Activated CD4-positive, CD25-positive, alpha-beta regulatory T cell treated with anti-CD3 and anti-CD28 coated beads, Interleukin-2, amount 50 U/mL, for 16 hours (primary cell): Measurements from ENCODE around the gene CENPN.
A peak's percentile ranks its signal among the peaks of the same experiment; 100 is the strongest.

Experiments
- DNase-seq: peaks from one replicate; pipeline ENCODE4 v3.0.0-alpha.2; 2020; ENCODE audit warnings: low read depth, low spot score

The CENPN gene

GRCh38 chr16:80991792-80992430 lies 15.1 kb upstream of the CENPN start:
- no peak for DNase-seq

DNA sequence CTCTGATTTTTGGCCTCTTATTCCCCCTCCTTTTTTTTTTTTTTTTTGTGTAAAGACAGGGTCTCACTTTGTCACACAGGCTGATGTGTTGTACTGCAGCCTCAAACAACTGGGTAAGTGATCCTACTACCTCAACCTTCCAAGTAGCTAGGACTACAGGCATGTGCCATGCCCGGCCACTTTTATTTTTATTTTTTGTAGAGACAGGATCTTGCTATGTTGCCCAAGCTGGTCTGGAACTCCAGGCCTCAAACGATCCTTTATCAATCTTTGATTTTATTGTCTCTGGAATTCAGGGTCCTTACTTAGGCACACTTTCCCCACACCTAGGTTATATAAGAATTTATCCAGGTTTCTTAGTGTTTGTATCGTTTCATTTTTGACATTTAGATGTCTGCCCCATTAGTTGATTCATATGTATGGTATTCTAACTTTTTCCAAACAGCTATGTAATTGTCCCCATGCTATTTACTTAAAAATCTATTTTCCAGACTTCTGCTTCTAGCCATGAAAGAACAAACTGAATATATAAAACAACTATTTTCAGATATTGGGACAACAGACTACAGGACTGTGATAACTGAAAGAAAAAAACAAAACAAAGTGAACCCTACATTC lies 14.2 kb upstream of the CENPN start:
- no peak for DNase-seq

- DNase-seq = no peak
Measured at GRCh38 chr16:80993307-80993706, 13.7 kb upstream of the CENPN start.

GRCh38 chr16:80993834-80994233 lies 13.2 kb upstream of the CENPN start:
- DNase-seq = no peak

- DNase-seq = no peak
Measured at GRCh38 chr16:80994451-80994850, 12.6 kb upstream of the CENPN start.

- DNase-seq = no peak
Measured at GRCh38 chr16:80996688-80997138, 10.3 kb upstream of the CENPN start.

- no peak for DNase-seq
Measured at GRCh38 chr16:80997139-80997798, 9.7 kb upstream of the CENPN start.

DNA sequence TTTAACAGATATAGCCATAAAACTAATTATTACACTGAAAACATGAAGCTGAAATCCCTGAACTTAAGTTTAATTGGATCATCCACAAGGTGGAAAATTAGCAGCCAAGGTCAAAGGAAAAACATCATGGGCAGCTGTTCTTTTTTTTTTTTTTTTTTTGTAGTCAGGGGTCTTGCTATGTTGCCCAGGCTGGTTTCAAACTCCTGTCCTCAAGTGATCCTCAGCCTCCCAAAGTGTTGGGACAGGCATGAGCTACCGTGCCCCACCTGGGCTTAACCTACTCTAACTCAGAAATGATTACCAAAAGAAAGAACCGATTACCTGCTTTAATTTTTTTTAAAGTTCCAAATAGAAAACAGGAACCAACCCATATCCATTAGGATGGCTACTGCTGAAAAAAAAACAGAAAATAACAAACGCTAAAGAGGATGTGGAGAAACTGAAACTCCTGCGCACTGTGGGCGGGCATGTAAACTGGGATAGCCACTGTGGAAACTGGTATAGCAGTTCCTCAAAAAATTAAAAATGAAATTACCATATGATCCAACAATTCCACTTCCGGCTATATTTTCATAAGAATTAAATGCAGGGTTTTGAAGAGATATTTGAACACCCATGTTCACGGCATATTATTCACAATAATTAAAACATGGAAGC lies 8.9 kb upstream of the CENPN start:
- DNase-seq = no peak

DNA sequence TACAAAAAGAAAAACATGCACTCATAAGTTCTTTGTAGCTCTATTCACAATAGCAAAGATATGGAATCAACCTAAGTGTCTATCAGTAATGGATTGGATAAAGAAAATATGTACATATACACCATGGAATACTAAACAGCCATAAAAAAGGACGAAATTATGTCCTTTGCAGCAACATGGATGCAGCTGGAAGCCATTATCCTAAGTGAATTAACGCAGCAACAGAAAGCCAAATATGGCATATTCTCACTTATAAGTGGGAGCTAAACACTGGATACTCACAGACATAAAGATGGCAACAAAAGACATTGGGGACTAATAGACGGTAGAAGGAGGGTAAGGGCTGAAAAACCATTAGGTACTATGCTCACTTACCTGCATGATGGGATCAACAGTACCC lies 6.1 kb upstream of the CENPN start:
- DNase-seq = no peak

DNA sequence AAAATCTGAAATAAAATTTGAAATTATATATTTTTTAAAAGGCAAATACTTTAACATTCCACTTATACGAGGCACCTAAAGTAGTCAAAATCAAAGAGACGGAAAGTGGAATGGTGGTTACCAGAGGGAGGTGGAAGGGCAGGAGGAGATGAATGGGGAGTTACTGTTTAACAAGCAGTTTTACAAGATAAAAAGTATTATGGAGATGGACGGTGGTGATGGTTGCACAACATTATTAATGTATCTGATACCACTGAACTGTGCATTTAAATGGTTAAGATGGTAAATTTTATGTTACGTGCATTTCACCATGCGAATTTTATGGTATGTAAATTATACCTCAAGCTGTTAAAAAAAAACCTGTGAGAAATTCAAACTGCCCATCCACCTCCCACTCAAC lies 5.7 kb upstream of the CENPN start:
- no peak for DNase-seq

DNA sequence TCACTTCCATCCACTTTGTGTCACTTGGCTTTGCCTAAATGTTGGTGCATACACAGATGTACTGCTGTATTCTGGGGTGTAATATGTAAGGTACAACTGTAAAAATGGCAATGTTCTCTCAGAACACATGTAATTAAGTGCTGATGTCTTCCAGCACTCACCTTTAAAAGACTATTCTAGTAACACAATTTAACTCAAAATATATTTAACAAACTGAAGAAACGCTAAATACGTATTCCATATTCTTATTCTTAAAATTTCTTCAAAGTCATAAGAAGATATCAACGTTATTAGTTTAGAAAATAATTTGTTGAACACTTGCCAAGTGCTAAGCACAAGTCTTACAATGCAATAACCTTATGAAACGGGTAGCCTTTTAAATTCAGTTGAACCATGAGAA lies 4.0 kb upstream of the CENPN start:
- no peak for DNase-seq

GRCh38 chr16:81003610-81004460 lies 3.2 kb upstream of the CENPN start:
- no peak for DNase-seq

DNA sequence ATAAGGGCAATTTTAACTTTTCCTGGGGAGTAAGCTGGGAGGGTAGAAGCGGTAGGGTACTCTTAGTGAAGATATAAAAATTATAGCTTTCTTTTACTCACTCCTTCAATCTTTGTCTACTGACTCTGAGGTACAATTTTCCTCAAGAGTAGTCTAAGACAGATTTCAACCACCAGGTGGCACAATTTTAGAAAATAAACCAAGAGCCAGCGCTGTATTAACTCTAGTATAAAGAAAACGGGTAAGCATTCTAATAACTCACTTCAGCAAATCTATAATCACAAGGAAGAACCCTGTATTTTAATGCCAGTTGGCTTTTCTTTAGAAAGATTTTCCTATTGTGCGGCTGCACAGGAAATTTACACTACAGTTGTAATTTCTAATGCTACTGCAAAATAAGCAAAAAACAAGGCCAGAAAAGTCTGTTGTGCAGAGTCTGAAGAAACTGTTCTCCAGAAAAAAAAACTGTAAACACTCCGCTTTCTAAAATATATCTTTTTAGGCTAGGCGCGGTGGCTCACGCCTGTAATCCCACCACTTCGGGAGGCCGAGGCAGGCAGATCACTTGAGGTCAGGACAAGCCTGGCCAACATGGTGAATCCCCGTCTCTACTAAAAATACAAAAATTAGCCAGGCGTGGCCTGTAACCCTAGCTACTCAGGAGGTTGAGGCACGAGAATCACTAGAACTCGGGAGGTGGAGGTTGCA lies 2.2 kb upstream of the CENPN start:
- no peak for DNase-seq

DNA sequence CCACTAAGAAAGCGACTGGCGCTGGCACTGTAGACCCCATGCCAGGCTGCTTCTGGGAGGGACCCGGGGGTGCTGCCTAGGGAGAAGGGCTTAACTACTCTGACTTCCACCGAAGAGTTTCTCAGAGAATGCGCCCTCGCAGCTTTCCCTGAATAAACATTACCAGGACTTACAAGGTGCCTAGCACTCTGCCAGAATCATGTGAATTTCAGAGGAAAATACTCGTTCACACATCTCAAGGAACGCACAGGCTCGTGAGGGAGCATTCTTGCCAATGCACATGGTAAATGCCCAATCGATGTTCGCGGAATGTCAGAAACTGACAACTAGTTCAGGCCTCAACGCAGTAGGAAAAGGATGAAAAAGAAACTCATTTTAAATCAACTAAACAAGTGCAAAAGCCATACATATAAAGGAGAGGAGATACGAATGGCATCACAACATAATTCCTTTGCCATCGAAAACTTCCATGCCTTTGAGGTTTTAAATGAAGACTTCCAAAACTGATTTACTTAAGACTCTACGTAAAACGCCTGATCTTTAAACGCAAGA lies 1.3 kb upstream of the CENPN start:
- DNase-seq = no peak

DNA sequence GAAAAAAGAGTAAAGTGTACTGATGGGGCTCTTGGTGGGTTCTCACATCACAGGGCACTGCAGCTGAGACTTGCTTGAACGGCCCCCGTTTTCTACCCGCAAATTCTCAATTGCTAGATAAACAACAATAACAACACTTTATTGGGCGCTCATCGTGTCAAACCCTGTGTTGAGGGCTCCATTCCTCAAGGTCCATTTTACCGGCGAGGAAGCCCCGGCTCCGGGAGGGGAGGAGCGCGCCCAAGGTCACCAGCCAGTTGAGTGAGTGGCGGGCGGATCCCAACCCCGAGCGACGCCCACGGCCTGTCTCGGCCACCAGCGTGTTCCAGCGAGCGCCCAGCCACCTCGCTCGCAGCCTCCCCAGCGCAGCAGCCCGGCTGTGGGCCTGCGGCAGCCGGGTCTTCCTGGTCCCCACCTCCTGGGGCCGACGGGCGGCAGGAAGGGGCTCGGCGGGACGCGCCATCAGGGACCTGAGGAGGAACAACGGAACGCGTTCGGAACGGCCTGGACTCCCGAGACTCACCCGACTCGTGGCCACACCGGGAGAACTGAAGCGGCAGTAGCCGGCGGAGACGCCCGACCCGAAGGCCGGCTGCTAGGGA lies 702 bp upstream of the CENPN start:
- DNase-seq = peak; percentile 44

- no peak for DNase-seq
Measured at GRCh38 chr16:81008505-81008789, 1.4 kb downstream of the CENPN start.

DNA sequence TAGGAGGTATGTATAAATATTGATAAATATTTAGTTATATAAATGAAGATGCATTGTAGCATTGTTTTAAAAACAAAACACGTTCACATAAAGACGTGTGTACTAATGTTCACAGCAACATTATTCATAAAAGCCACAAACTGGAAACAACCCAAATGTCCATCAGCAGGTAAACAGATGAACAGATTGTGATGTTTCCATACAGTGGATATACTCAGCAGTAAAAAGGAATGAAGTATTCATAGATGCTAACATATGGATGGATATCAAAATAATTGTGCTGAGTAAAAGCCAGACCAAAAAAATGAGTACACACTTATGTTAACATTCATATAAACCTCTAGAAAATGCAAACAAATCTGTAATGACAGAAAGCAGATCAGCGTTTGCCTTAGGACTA lies 6.0 kb downstream of the CENPN start:
- DNase-seq = no peak

GRCh38 chr16:81014672-81015071 lies 7.7 kb downstream of the CENPN start:
- DNase-seq = no peak

DNA sequence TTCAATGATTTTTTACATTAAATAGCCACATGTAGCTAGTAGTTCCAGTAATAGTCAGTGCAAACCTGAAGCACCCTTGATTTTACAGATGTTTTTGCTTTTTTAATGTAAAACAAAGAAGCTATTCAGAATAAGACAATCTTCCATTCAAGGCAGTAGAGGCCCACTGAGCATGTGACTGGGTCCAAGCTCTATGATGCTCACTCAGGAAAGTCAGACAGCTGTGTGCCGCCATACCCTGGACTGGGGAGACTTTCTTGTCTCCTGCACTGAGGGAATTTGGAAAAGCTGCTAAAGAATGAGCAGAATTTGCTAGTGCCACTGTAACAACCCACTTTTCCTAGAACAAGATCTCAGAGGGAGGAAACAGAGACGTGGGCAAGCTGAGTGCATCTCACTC lies 11.5 kb downstream of the CENPN start:
- no peak for DNase-seq

DNA sequence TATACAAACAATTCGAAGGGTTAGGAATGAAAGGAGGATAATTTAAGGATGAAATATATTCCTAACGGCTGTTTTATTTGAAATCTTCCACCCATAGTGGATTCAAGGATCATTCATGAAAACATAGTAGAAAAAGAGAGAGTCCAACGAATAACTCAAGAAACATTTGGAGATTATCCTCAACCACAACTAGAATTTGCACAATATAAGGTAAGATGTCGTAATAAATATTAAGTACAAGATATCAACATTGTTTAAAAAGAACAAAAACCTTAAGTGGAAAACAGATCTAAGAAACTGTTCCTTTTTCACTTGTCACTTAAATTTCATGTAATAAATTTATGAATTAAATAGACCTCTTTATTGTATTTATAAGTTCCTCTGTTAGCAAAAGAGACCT lies 19.4 kb downstream of the CENPN start:
- DNase-seq = no peak
